GM19463 (cell line): ENCODE data around the gene SPINK4.

Source experiments
- ATAC-seq: cut with Tn5 transposase; IDR thresholded peaks from one replicate; pipeline ENCODE4 v1.9.1; 2021; ENCODE audit warnings: mild to moderate bottlenecking, moderate library complexity; ENCODE audit not compliant: unreplicated experiment

The SPINK4 gene

GRCh38 chr9:33239921-33240320 lies at the start of gene SPINK4:
Gene SPINK4, plus strand, starts transcription at chr9:33240167. Its CDS starts 42 bp downstream, at chr9:33240209.
- ATAC-seq, result no peak

GRCh38 chr9:33192493-33193255 lies 47.3 kb upstream of the SPINK4 start:
- ATAC-seq, result no peak

GRCh38 chr9:33193818-33194217 lies 46.1 kb upstream of the SPINK4 start:
- no peak for ATAC-seq

- no peak for ATAC-seq
Observed at GRCh38 chr9:33196736-33197135, 43.2 kb upstream of the SPINK4 start.

GRCh38 chr9:33197279-33198152 lies 42.5 kb upstream of the SPINK4 start:
- ATAC-seq, result no peak

GRCh38 chr9:33198165-33198564 lies 41.8 kb upstream of the SPINK4 start:
- ATAC-seq, result no peak

- peak; percentile 34 for ATAC-seq
Observed at GRCh38 chr9:33202018-33202417, 37.9 kb upstream of the SPINK4 start.

GRCh38 chr9:33202552-33203201 lies 37.3 kb upstream of the SPINK4 start:
- ATAC-seq, result peak; percentile 100

GRCh38 chr9:33209394-33209793 lies 30.6 kb upstream of the SPINK4 start:
- ATAC-seq, result no peak

GRCh38 chr9:33210006-33210715 lies 29.8 kb upstream of the SPINK4 start:
- no peak for ATAC-seq

GRCh38 chr9:33211695-33212393 lies 28.1 kb upstream of the SPINK4 start:
- no peak for ATAC-seq

GRCh38 chr9:33220681-33221567 lies 19.0 kb upstream of the SPINK4 start:
- no peak for ATAC-seq

- no peak for ATAC-seq
Observed at GRCh38 chr9:33221568-33221884, 18.4 kb upstream of the SPINK4 start.

GRCh38 chr9:33222031-33222430 lies 17.9 kb upstream of the SPINK4 start:
- no peak for ATAC-seq

- no peak for ATAC-seq
Observed at GRCh38 chr9:33223696-33224095, 16.3 kb upstream of the SPINK4 start.

- no peak for ATAC-seq
Observed at GRCh38 chr9:33225319-33226147, 14.4 kb upstream of the SPINK4 start.

GRCh38 chr9:33227008-33227398 lies 13.0 kb upstream of the SPINK4 start:
- peak; percentile 74 for ATAC-seq

- ATAC-seq, result no peak
Observed at GRCh38 chr9:33227741-33228140, 12.2 kb upstream of the SPINK4 start.

GRCh38 chr9:33228606-33229005 lies 11.4 kb upstream of the SPINK4 start:
- ATAC-seq, result no peak
